ENCODE results near the gene MYRIP.

The MYRIP gene

GRCh38 chr3:40055361-40055760, 246.0 kb downstream of the MYRIP start:
- H3K9me3 ChIP-seq (ENCODE audit: insufficient read depth, low read length) = no peaks in the 10 kb centered on the region
- no peak overlapping the region for H3K4me2 ChIP-seq (ENCODE audit: low read depth, low read length, poor library complexity, severe bottlenecking)
- no peak overlapping the region for H3K9ac ChIP-seq (ENCODE audit: low read length)
- H3K9me2 ChIP-seq (replicated peaks; ENCODE audit: insufficient read depth, low read length) = no peaks in the 10 kb centered on the region; the same call in 1 of the 2 replicates
- H3K4me3 ChIP-seq (ENCODE audit: insufficient read depth, low read length, poor library complexity, severe bottlenecking) = no peak overlapping the region
- no peaks in the 10 kb centered on the region for H4K20me1 ChIP-seq (ENCODE audit: low read depth, low read length)
- no peaks in the 10 kb centered on the region for H3K79me2 ChIP-seq (ENCODE audit: insufficient read depth, low read length)
- H2AFZ ChIP-seq (ENCODE audit: low read depth, low read length, severe bottlenecking) = no peak overlapping the region
- no peak overlapping the region for H3K27ac ChIP-seq (ENCODE audit: low read depth, low read length)
- no peaks in the 10 kb centered on the region for H3F3A ChIP-seq (ENCODE audit: insufficient read depth)
- TF ChIP-seq CTCF (IDR thresholded peaks at IDR 0.05; ENCODE audit: insufficient read depth, low read length, poor library complexity, severe bottlenecking) = no peak
- TF ChIP-seq EZH2phosphoT487 (conservative IDR thresholded peaks at IDR 0.05; ENCODE audit: low read length) = no peak
- H3K36me3 ChIP-seq (ENCODE audit: low read length) = no peaks in the 10 kb centered on the region
- H3K27me3 ChIP-seq (ENCODE audit: low read length) = no peaks in the 10 kb centered on the region

- no peak overlapping the region for H3K4me3 ChIP-seq (ENCODE audit: insufficient read depth, low read length, poor library complexity, severe bottlenecking)
Observed at GRCh38 chr3:40055956-40056355, 246.5 kb downstream of the MYRIP start.

DNA sequence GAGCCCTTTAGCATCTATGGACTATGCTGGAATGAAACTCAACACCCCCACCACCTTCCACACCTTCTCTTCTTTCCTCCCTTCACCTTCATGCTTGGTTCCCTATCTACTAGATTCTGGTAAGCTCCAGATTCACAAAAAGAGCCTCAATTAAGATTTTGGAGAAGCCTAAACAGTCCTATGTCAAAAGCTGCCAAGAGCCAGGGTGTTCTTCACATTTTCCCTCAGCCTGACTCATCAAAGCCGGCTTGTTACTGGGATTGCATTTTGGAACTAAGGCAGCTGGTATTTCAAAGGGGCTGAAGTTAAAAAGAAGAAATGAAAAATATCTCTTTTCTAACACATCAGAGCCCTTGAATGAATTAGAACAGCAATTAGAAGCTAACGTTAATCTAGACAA, 247.7 kb downstream of the MYRIP start:
- no peak overlapping the region for H2AFZ ChIP-seq (ENCODE audit: low read depth, low read length, severe bottlenecking)
- no peaks in the 10 kb centered on the region for H4K20me1 ChIP-seq (ENCODE audit: low read depth, low read length)
- no peak for TF ChIP-seq CTCF (IDR thresholded peaks at IDR 0.05; ENCODE audit: insufficient read depth, low read length, poor library complexity, severe bottlenecking)
- no peak for TF ChIP-seq EZH2phosphoT487 (conservative IDR thresholded peaks at IDR 0.05; ENCODE audit: low read length)
- H3K4me3 ChIP-seq (ENCODE audit: insufficient read depth, low read length, poor library complexity, severe bottlenecking) = no peak overlapping the region
- H3K9ac ChIP-seq (ENCODE audit: low read length) = no peak overlapping the region
- H3K79me2 ChIP-seq (ENCODE audit: insufficient read depth, low read length) = no peaks in the 10 kb centered on the region
- no peak overlapping the region for H3K4me2 ChIP-seq (ENCODE audit: low read depth, low read length, poor library complexity, severe bottlenecking)
- H3K9me3 ChIP-seq (ENCODE audit: insufficient read depth, low read length) = no peaks in the 10 kb centered on the region
- H3F3A ChIP-seq (ENCODE audit: insufficient read depth) = no peaks in the 10 kb centered on the region
- no peaks in the 10 kb centered on the region for H3K36me3 ChIP-seq (ENCODE audit: low read length)
- H3K27me3 ChIP-seq (ENCODE audit: low read length) = no peaks in the 10 kb centered on the region
- no peaks in the 10 kb centered on the region; the same call in 1 of the 2 replicates for H3K9me2 ChIP-seq (replicated peaks; ENCODE audit: insufficient read depth, low read length)
- H3K27ac ChIP-seq (ENCODE audit: low read depth, low read length) = no peak overlapping the region

More at GRCh38 chr3:40055956-40056355, 246.5 kb downstream of the MYRIP start:
- H4K20me1 ChIP-seq (ENCODE audit: low read depth, low read length) = no peaks in the 10 kb centered on the region
- H3K4me2 ChIP-seq (ENCODE audit: low read depth, low read length, poor library complexity, severe bottlenecking) = no peak overlapping the region
- TF ChIP-seq CTCF (IDR thresholded peaks at IDR 0.05; ENCODE audit: insufficient read depth, low read length, poor library complexity, severe bottlenecking) = no peak
- no peak for TF ChIP-seq EZH2phosphoT487 (conservative IDR thresholded peaks at IDR 0.05; ENCODE audit: low read length)
- H2AFZ ChIP-seq (ENCODE audit: low read depth, low read length, severe bottlenecking) = no peak overlapping the region
- H3F3A ChIP-seq (ENCODE audit: insufficient read depth) = no peaks in the 10 kb centered on the region
- H3K27me3 ChIP-seq (ENCODE audit: low read length) = no peaks in the 10 kb centered on the region
- no peak overlapping the region for H3K9ac ChIP-seq (ENCODE audit: low read length)
- no peaks in the 10 kb centered on the region for H3K36me3 ChIP-seq (ENCODE audit: low read length)
- no peaks in the 10 kb centered on the region for H3K79me2 ChIP-seq (ENCODE audit: insufficient read depth, low read length)
- no peaks in the 10 kb centered on the region; the same call in 1 of the 2 replicates for H3K9me2 ChIP-seq (replicated peaks; ENCODE audit: insufficient read depth, low read length)
- no peak overlapping the region for H3K27ac ChIP-seq (ENCODE audit: low read depth, low read length)
- no peaks in the 10 kb centered on the region for H3K9me3 ChIP-seq (ENCODE audit: insufficient read depth, low read length)

Measured in SU-DHL-6 (cell line).